Brain microvascular endothelial cell (primary cell): Measurements from ENCODE around the gene ARHGAP26.
"Not testable (repeated sequence)": the region's sequence is repeated elsewhere in the genome, so short reads cannot be mapped to it uniquely, and the experiment has no call there.

Experiments
- DNase-seq: peaks from one replicate; pipeline ENCODE4 v3.0.0-alpha.2; 2020
- H3K27ac ChIP-seq: fragments of 250-450 bp; sonication (Bioruptor Pico); 2 replicates; pipeline ENCODE4 v1.5.1; 2020; ENCODE audit warnings: mild to moderate bottlenecking, moderate library complexity
- H3K27me3 ChIP-seq: fragments of 250-450 bp; sonication (Bioruptor Pico); replicated peaks from 2 replicates; pipeline ENCODE4 v1.5.1; 2020; ENCODE audit warnings: mild to moderate bottlenecking
- H3K36me3 ChIP-seq: fragments of 250-450 bp; sonication (Bioruptor Pico); replicated peaks from 2 replicates; pipeline ENCODE4 v1.5.1; 2020; ENCODE audit warnings: mild to moderate bottlenecking
- H3K4me3 ChIP-seq: 2 replicates; pipeline ENCODE4 v1.5.1; 2011; ENCODE audit warnings: low read depth, mild to moderate bottlenecking, control low read depth, low read length, moderate library complexity
- CTCF ChIP-seq: IDR thresholded peaks from 2 replicates; pipeline ENCODE4 v1.5.1; 2011; ENCODE audit warnings: low read depth, mild to moderate bottlenecking, moderate library complexity, low read length, control low read depth, inconsistent platforms; ENCODE audit errors: missing control alignments
- in situ Hi-C: cut with HindIII; loops from 2 replicates; pipeline ENCODE4 v1.10.0; 2017; ENCODE audit warnings: low sequenced_read_pairs, low pct_ligation_motif_present

Gene ARHGAP26

GRCh38 chr5:142961440-142962173, 191.4 kb downstream of the ARHGAP26 start:
- no peaks in the 10 kb centered on the region for H3K36me3 ChIP-seq
- DNase-seq, result no peak
- no peak overlapping the region for H3K4me3 ChIP-seq
- in situ Hi-C loops, result no loop called here
- no peak for TF ChIP-seq CTCF
- no peaks in the 10 kb centered on the region for H3K27me3 ChIP-seq
- H3K27ac ChIP-seq, result no peak overlapping the region

GRCh38 chr5:142962174-142962533, 192.0 kb downstream of the ARHGAP26 start:
- no peaks in the 10 kb centered on the region for H3K27me3 ChIP-seq
- DNase-seq, result no peak
- no peak overlapping the region for H3K4me3 ChIP-seq
- H3K36me3 ChIP-seq, result no peaks in the 10 kb centered on the region
- no peak for TF ChIP-seq CTCF
- no peak overlapping the region for H3K27ac ChIP-seq
- in situ Hi-C loops, result no loop called here

GRCh38 chr5:142965258-142966120, 195.3 kb downstream of the ARHGAP26 start:
- H3K27ac ChIP-seq, H3K27me3 ChIP-seq, DNase-seq, H3K36me3 ChIP-seq, in situ Hi-C loops, H3K4me3 ChIP-seq: not testable (repeated sequence)
- peak; percentile 31 for TF ChIP-seq CTCF

GRCh38 chr5:142966121-142966420, 195.9 kb downstream of the ARHGAP26 start:
- DNase-seq, result no peak
- no peak for TF ChIP-seq CTCF
- Histone ChIP-seq H3K4me3 (no peak overlapping the region), H3K27me3 (no peaks in the 10 kb centered on the region), H3K27ac (no peak overlapping the region), H3K36me3 (no peaks in the 10 kb centered on the region)
- in situ Hi-C loops, result no loop called here

- DNase-seq, result no peak
- no peak for TF ChIP-seq CTCF
- H3K27ac ChIP-seq, result no peak overlapping the region
These were observed 199.0 kb downstream of the ARHGAP26 start for GRCh38 chr5:142969186-142969585.

More at GRCh38 chr5:142969186-142969585, 199.0 kb downstream of the ARHGAP26 start:
- in situ Hi-C loops, result no loop called here
- Histone ChIP-seq H3K27me3 (no peaks in the 10 kb centered on the region), H3K4me3 (no peak overlapping the region), H3K36me3 (no peaks in the 10 kb centered on the region)
